HG03378 (cell line): ENCODE data around the gene BMP6.

Experiments
- ATAC-seq: cut with Tn5 transposase; IDR thresholded peaks from one replicate; pipeline ENCODE4 v1.9.1; 2021; ENCODE audit warnings: mild to moderate bottlenecking, moderate library complexity; ENCODE audit not compliant: unreplicated experiment

Gene BMP6

GRCh38 chr6:7901056-7901455, 175.2 kb downstream of the BMP6 start:
- ATAC-seq, result no peak

GRCh38 chr6:7901780-7902179, 175.9 kb downstream of the BMP6 start:
- ATAC-seq, result no peak

- ATAC-seq, result no peak
These were observed 176.3 kb downstream of the BMP6 start for GRCh38 chr6:7902221-7902620.

- no peak for ATAC-seq
These were observed 177.0 kb downstream of the BMP6 start for GRCh38 chr6:7902867-7903266.

GRCh38 chr6:7903673-7904072, 177.8 kb downstream of the BMP6 start:
- ATAC-seq, result no peak

- no peak for ATAC-seq
These were observed 178.9 kb downstream of the BMP6 start for GRCh38 chr6:7904654-7905319.

- no peak for ATAC-seq
These were observed 179.5 kb downstream of the BMP6 start for GRCh38 chr6:7905416-7905815.

GRCh38 chr6:7906741-7907140, 180.8 kb downstream of the BMP6 start:
- no peak for ATAC-seq

- ATAC-seq, result no peak
These were observed 181.3 kb downstream of the BMP6 start for GRCh38 chr6:7907159-7907558.

- ATAC-seq, result no peak
These were observed 183.7 kb downstream of the BMP6 start for GRCh38 chr6:7909323-7910276.

- ATAC-seq, result no peak
These were observed 184.4 kb downstream of the BMP6 start for GRCh38 chr6:7910298-7910653.

- peak; percentile 33 for ATAC-seq
These were observed 184.9 kb downstream of the BMP6 start, which contains the start of gene TXNDC5 for GRCh38 chr6:7910654-7911344. Gene TXNDC5 (minus strand): TSS chr6:7910788. CDS start chr6:7910776, 12 bp downstream.

- ATAC-seq, result no peak
These were observed 185.4 kb downstream of the BMP6 start for GRCh38 chr6:7911345-7911725.

GRCh38 chr6:7912024-7912423, 186.1 kb downstream of the BMP6 start:
- ATAC-seq, result no peak

GRCh38 chr6:7912736-7913517, 187.0 kb downstream of the BMP6 start:
- ATAC-seq, result no peak

- ATAC-seq, result no peak
These were observed 188.4 kb downstream of the BMP6 start for GRCh38 chr6:7914311-7914710.

- peak; percentile 38 for ATAC-seq
These were observed 189.3 kb downstream of the BMP6 start for GRCh38 chr6:7914991-7915789.

- ATAC-seq, result peak; percentile 88
These were observed 191.1 kb downstream of the BMP6 start for GRCh38 chr6:7916959-7917358.

GRCh38 chr6:7917729-7918128, 191.8 kb downstream of the BMP6 start:
- ATAC-seq, result no peak

- no peak for ATAC-seq
These were observed 192.5 kb downstream of the BMP6 start for GRCh38 chr6:7918403-7918802.
